ENCODE measurements around the gene TTLL4. TPM values are rescaled to one million over a fixed set of nuclear protein-coding genes. Genes with fewer than 3 reads are reported as not detected.

The TTLL4 gene
- total RNA-seq, 1 experiment from 2014 or later = 33.6 TPM

GRCh38 chr2:218727502-218728165, 17.0 kb downstream of the TTLL4 start:
- Mint-ChIP-seq H3K27me3 (ENCODE audit: insufficient read depth, unreplicated experiment) (no peaks in the 10 kb centered on the region), H3K4me3 (ENCODE audit: unreplicated experiment) (no peak overlapping the region), H3K4me1 (ENCODE audit: insufficient read depth, unreplicated experiment) (peaks cover 21% of the 10 kb centered on the region), H3K36me3 (ENCODE audit: insufficient read depth, unreplicated experiment) (peaks cover 9% of the 10 kb centered on the region), H3K27ac (ENCODE audit: low read depth, unreplicated experiment) (no peak overlapping the region), H3K9me3 (ENCODE audit: unreplicated experiment) (peaks cover 12% of the 10 kb centered on the region)
- ChIA-PET CTCF (interaction anchor here (0.5 to 2.5 kb wide), 14 partner anchors 8 to 1675 kb away, joined by 3 to 14 read pairs (median 3); partner anchors contain the start of genes TTLL4 and WNT6), POLR2A (no interaction called here)
- intact Hi-C loops (cut with micrococcal nuclease) = loop anchor here (1.0 kb wide), 1 partner anchor 120 kb away; no protein-coding TSS in a partner anchor
- peak; percentile 48 for TF ChIP-seq CTCF (IDR thresholded peaks at IDR 0.05; ENCODE audit: unreplicated experiment)
- BruUV-seq (replicated peaks) = no TSS peak
- DNase-seq (ENCODE audit: unreplicated experiment) = peak; percentile 40

DNA sequence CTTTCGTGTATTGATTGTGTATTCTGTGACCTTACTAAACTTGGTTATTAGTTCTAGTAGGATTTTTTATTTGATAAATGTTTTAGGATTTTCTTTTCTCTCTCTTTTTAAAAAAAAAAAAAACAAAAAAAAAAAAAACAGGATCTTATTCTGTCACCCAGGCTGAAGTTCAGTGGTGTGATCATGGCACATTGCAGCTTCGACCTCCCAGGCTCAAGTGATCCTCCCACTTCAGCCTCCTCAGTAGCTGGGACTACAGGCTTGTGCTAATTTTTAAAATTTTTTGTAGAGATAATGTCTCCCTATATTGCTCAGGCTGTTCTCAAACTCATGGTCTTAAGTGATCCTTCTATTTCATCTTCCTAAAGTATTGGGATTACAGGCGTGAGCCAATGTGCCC, 19.0 kb downstream of the TTLL4 start:
- CTCF ChIA-PET = interaction anchor here (1.6 to 3.6 kb wide), 2 partner anchors 18 to 119 kb away, joined by 11 to 21 read pairs; partner anchors contain the start of gene TTLL4
- no peaks in the 10 kb centered on the region for H3K27me3 Mint-ChIP-seq (ENCODE audit: insufficient read depth, unreplicated experiment)
- peaks cover 32% of the 10 kb centered on the region for H3K4me1 Mint-ChIP-seq (ENCODE audit: insufficient read depth, unreplicated experiment)
- no peak overlapping the region for H3K4me3 Mint-ChIP-seq (ENCODE audit: unreplicated experiment)
- H3K9me3 Mint-ChIP-seq (ENCODE audit: unreplicated experiment) = peaks cover 12% of the 10 kb centered on the region
- peaks cover 9% of the 10 kb centered on the region for H3K36me3 Mint-ChIP-seq (ENCODE audit: insufficient read depth, unreplicated experiment)
- intact Hi-C loops (cut with micrococcal nuclease) = loop anchor here (2.0 to 5.0 kb wide), 2 partner anchors 19 to 72 kb away; partner anchors contain the start of genes BCS1L, TTLL4 and ZNF142
- no peak for TF ChIP-seq CTCF (IDR thresholded peaks at IDR 0.05; ENCODE audit: unreplicated experiment)
- POLR2A ChIA-PET = interaction anchor here (1.1 to 1.2 kb wide), 2 partner anchors 8 to 114 kb away, joined by 3 read pairs; no protein-coding TSS in a partner anchor
- DNase-seq (ENCODE audit: unreplicated experiment) = no peak
- H3K27ac Mint-ChIP-seq (ENCODE audit: low read depth, unreplicated experiment) = no peak overlapping the region
- no TSS peak for BruUV-seq (replicated peaks)

DNA sequence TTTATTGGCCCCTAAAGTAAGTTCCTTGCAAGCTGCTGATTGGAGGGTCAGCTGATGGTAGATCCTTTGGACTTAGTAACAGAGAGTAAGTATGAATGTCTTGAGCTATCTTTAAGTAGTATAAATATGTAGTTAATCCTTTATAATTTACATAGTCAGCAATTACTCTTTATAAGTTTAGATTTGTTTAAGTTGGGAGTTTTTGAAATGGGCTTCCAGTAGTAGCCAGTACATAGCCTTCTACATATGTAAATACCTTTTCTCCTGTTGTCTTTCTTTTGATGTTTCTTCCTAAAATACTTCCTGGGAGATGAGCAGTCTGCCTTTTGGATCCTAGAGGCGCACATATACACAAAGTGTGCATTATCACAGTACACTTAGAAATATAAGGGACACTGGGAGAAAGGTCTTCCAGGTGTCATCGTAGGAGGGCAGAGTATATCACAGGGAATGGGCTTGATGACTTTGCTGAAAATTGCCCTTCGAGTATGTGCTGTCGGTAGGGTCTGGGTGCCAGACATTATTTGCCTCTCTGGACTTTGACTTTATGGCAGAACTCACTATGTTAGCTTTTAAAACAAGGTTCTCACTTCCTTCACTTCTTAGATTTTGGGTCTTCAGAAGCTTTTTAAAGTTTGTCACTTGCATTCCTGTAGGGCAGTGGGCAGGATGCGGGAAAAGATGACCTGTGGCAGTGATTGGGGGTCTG, 21.6 kb downstream of the TTLL4 start:
- peak overlapping the region; percentile 83 for H3K27ac Mint-ChIP-seq (ENCODE audit: low read depth, unreplicated experiment)
- POLR2A ChIA-PET = interaction anchor here (0.7 to 3.0 kb wide), 11 partner anchors 10 to 118 kb away, joined by 3 to 19 read pairs (median 7); partner anchors contain the start of genes BCS1L, RNF25, STK36 and TTLL4
- intact Hi-C loops (cut with micrococcal nuclease) = loop anchor here (5.0 kb wide), 1 partner anchor 75 kb away; the partner anchor contains the start of genes BCS1L and ZNF142
- no TSS peak for BruUV-seq (replicated peaks)
- no peak for TF ChIP-seq CTCF (IDR thresholded peaks at IDR 0.05; ENCODE audit: unreplicated experiment)
- H3K36me3 Mint-ChIP-seq (ENCODE audit: insufficient read depth, unreplicated experiment) = peaks cover 20% of the 10 kb centered on the region
- no peak overlapping the region for H3K4me3 Mint-ChIP-seq (ENCODE audit: unreplicated experiment)
- H3K9me3 Mint-ChIP-seq (ENCODE audit: unreplicated experiment) = peaks cover 9% of the 10 kb centered on the region
- DNase-seq (ENCODE audit: unreplicated experiment) = no peak
- CTCF ChIA-PET = interaction anchor here (0.8 to 3.6 kb wide), 7 partner anchors 13 to 145 kb away, joined by 3 to 21 read pairs (median 5); partner anchors contain the start of gene TTLL4
- no peaks in the 10 kb centered on the region for H3K27me3 Mint-ChIP-seq (ENCODE audit: insufficient read depth, unreplicated experiment)
- H3K4me1 Mint-ChIP-seq (ENCODE audit: insufficient read depth, unreplicated experiment) = peaks cover 37% of the 10 kb centered on the region

- BruUV-seq (replicated peaks) = no TSS peak
- H3K4me3 Mint-ChIP-seq (ENCODE audit: unreplicated experiment) = no peak overlapping the region
- peaks cover 37% of the 10 kb centered on the region for H3K4me1 Mint-ChIP-seq (ENCODE audit: insufficient read depth, unreplicated experiment)
- POLR2A ChIA-PET = interaction anchor here (2.0 to 3.0 kb wide), 4 partner anchors 11 to 117 kb away, joined by 7 to 19 read pairs (median 14); partner anchors contain the start of genes RNF25, STK36 and TTLL4
- no peaks in the 10 kb centered on the region for H3K27me3 Mint-ChIP-seq (ENCODE audit: insufficient read depth, unreplicated experiment)
- CTCF ChIA-PET = interaction anchor here (1.0 to 3.6 kb wide), 2 partner anchors 14 to 22 kb away, joined by 3 to 21 read pairs; partner anchors contain the start of gene TTLL4
- TF ChIP-seq CTCF (IDR thresholded peaks at IDR 0.05; ENCODE audit: unreplicated experiment) = no peak
- peaks cover 17% of the 10 kb centered on the region for H3K36me3 Mint-ChIP-seq (ENCODE audit: insufficient read depth, unreplicated experiment)
- H3K9me3 Mint-ChIP-seq (ENCODE audit: unreplicated experiment) = peaks cover 3% of the 10 kb centered on the region
- intact Hi-C loops (cut with micrococcal nuclease) = loop anchor here (5.0 kb wide), 1 partner anchor 75 kb away; the partner anchor contains the start of genes BCS1L and ZNF142
- peak overlapping the region; percentile 83 for H3K27ac Mint-ChIP-seq (ENCODE audit: low read depth, unreplicated experiment)
- DNase-seq (ENCODE audit: unreplicated experiment) = no peak
Observed at GRCh38 chr2:218732761-218733158, 22.1 kb downstream of the TTLL4 start.
